NAMALWA (cell line): ENCODE data around the gene DPP7.
A peak's percentile ranks its signal among the peaks of the same experiment; 100 is the strongest.

ENCODE experiments used
- DNase-seq: peaks from one replicate; pipeline ENCODE4 v3.0.0-alpha.2; 2015; ENCODE audit warnings: low spot score

The DPP7 gene

DNA sequence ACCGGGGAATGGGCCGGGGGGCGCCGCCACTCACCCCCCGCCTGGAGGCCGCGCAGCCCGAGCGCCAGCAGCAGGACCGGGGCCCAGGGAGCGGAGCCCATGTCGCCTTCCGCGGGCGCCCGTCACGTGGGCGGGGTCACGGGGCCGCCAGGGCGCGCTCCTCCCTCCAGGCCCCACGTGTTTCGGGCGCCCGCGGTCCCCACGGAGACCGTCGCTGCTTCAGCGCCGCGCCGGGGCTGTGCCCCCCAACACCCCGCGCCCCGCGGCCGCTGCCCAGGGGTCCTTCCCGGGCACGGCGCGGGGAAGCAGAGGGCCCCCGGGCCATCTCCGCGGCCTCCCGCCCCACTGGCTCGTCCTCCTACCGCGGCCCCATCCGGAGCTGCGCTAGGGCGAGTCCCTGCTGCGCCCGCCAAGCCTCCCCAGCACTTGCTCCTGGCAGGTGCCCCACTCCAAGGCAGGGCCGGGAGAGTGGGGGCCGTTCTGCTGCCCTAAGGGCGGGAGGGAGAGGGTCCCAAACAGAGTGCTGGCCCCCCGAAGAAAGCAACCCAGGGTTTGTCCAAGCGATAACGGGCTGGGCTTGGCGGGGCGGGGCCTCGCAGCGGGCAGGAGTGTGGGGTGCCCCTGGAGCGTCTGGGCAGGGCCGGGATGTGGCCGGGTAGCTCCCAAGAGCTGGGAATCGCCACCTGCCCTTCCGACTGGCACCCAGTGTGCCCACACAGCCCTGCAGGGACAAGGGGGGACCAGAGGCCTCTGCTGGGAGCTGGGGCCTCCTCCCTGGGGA, at the start of gene DPP7:
TSS of gene DPP7 (minus strand) at position 121 of the 781 bp plus-strand sequence. CDS start at position 101, 20 bp downstream.
- peak; percentile 79 for DNase-seq

DNA sequence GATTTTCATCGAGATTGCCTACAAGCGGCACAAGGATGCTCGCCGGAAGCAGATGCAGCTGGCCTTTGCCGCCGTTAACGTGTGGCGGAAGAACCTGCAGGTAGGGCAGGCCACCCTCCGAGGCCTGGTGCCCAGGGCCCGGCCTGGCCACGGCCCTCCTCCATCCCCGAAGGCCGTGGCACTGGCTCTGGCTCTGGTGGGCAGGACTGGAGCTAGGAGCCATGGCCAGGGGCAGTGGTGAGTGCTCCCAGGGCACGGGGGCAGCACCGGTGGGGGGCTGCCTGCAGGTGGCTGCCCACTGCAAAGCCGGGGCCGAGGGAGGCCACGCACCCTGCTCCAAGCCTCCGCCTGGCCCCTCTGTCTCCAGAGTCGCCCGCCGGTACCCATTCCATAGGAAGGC, 49.3 kb upstream of the DPP7 start:
- no peak for DNase-seq

DNA sequence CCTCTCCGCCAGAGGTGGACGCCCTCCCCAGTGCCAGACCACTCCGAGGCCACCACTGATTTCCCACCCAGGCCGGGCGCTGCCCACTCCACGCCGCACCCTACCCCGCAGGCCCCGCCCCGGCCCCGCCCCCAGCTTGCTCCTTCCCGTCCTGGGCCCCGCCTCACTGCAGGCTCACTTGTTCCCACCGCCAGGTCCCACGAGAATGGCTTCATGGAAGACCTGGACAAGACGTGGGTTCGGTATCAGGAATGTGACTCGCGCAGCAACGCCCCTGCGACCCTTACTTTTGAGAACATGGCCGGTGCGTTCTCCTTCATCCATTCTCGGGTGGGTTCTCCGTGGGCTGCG, 48.8 kb upstream of the DPP7 start:
- DNase-seq, result no peak

DNA sequence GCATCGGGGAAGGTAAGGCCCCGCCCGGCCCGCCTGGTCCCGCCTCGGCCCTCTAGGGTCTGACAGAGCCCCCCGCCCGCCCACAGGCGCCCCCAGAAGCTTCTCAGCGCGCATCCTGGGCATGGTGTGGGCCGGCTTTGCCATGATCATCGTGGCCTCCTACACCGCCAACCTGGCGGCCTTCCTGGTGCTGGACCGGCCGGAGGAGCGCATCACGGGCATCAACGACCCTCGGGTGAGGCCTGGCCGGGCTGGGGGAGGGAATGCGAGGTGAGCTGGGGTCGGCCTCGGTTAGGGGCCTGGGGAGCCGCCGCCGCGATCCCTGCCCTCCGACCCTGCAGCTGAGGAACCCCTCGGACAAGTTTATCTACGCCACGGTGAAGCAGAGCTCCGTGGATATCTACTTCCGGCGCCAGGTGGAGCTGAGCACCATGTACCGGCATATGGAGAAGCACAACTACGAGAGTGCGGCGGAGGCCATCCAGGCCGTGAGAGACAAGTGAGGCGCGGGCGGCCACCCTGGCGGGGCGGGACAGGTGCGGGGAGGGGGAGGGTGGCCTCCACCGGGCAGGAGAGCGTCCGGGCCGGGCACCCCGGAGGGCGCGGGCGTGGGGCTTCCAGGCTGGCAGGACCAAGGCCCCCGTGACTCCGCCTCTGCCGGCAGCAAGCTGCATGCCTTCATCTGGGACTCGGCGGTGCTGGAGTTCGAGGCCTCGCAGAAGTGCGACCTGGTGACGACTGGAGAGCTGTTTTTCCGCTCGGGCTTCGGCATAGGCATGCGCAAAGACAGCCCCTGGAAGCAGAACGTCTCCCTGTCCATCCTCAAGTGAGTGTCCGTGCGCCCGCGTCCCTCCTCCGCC, 48.2 kb upstream of the DPP7 start:
- no peak for DNase-seq

DNA sequence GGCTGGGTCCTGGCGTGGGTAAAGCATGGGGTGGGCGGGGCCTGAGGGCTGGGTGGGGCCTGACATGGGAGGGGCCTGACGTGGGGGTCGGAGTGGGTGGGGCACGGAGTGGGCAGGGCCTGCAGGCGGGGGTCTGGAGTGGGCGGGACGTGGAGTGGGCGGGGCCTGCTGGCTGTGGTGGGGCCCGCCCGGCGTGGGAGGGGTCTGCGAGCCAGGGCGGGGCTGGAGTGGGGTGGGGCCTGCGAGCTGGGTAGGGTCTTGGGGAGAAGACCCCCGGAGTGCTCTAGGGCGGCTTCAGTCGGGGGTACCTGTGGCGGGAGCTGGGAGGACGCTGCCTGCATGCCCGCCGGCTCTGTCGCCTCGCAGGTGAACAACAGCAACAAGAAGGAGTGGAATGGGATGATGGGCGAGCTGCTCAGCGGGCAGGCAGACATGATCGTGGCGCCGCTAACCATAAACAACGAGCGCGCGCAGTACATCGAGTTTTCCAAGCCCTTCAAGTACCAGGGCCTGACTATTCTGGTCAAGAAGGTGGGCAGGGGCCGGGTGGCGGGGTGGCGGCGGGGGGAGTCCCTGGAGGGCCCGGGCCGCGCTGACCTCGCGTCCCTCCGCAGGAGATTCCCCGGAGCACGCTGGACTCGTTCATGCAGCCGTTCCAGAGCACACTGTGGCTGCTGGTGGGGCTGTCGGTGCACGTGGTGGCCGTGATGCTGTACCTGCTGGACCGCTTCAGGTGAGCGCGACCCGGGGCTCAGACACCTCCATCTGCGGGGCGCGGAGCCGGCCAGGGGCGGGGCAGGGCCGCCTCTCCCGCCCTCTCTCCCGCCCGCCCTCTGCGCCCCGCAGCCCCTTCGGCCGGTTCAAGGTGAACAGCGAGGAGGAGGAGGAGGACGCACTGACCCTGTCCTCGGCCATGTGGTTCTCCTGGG, 47.3 kb upstream of the DPP7 start:
- no peak for DNase-seq

DNA sequence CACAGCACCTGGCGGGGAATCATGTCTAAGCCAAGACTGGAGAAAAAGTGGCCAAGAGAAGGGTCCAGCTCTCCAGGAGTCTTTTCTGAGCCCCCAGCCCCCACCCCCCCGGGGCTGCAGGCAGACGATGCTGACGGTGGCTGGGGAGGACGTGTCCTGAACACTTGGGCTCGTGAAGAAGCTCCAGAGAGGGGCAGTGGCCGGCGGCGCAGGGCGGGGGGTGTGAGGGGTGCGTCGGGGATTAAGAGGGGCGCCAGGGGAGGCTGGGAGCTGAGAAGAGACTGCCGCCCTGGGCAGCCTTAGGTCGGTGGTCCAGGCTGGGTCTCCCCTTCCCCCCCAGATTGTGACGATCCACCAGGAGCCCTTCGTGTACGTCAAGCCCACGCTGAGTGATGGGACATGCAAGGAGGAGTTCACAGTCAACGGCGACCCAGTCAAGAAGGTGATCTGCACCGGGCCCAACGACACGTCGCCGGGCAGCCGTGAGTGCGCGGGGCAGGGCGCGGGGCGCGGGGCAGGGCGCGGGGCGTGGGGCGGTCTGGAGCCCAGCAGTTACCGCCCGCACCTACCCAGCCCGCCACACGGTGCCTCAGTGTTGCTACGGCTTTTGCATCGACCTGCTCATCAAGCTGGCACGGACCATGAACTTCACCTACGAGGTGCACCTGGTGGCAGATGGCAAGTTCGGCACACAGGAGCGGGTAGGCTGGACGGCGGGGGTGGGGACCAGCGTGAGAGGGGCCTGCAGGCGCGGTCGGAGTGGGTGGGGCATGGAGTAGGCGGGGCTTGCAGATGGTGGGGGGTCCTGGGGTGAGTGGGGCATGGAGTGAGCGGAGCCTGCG, 46.4 kb upstream of the DPP7 start:
- DNase-seq, result no peak

DNA sequence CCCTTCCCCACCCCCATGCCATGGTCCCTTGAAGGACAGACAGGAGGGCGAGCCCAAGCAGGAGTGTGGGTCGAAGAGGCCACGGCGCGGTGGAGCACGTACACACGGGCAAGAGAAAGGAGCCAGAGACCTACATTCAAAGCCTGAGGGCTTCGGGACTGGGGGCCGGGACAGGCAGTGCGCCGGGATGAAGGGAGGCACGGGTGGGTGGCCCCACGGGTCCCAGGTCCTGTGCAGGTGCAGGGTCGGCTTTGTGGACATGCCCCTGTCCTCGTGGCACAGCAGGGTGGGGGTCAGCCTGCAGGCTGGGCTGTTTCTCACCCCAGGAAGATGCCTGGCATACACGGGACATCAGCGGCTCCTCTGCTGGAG, 45.5 kb upstream of the DPP7 start:
- DNase-seq, result no peak

DNA sequence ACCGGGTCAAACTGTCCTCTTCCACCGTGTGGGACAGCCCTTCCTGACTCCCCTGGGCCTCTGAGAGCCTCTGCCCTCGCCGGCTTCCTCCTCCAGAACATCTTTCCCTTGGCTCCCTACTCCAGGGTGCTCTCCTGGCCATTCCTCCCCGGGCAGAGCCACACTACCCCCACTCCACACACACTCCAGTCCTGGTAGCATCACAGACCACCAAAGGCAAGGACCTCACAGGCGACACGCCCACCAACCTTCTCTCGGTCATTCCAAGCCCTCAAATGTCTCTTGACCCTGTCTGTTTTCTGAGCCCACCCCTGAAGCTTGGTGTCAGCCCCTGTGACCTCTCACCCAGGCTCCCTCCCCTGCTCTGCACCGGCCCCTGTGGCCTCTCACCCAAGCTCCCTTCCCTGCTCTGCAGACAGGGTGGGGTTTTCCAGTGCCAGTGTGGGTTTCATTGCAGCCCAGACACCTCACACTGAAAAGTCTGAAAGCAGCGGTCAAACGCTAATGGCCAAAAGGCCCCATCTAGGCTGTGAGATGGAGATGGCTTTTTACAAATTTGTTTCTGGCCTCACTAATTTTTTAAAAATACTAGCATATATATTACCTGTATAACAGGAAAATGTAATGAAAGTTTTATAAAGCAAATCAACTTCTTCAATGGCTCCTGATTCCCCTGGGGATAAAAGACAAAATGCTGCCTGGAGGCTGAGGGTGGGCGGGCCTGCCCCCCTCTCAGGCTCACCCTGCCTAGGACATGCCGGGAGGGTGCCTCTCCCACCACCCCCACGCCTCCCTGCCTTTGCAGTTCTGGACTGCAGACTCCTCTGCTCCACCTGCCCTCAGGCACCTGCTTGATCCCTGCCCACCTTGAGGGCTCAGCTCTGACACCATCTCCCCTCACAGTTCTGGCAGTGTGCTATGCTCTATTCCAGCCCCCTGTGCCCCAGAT, 44.8 kb upstream of the DPP7 start:
- no peak for DNase-seq

DNA sequence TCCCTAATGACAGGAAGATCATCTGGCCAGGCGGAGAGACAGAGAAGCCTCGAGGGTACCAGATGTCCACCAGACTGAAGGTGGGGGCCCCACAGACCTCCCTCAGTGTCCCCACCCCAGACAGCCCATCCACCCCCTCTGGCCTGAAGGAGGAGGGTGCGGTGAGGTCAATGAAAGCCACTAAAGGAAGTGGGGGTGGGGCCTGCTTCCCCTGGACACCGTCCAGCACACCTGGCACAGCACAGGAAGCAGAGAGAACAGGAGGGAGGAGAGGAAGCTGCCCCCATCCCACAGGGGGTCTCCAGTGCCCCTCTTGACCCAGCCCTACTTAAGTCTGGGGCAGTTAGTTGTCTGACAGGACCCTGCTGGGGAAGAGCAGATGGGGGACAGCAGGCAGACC, 44.1 kb upstream of the DPP7 start:
- no peak for DNase-seq

DNA sequence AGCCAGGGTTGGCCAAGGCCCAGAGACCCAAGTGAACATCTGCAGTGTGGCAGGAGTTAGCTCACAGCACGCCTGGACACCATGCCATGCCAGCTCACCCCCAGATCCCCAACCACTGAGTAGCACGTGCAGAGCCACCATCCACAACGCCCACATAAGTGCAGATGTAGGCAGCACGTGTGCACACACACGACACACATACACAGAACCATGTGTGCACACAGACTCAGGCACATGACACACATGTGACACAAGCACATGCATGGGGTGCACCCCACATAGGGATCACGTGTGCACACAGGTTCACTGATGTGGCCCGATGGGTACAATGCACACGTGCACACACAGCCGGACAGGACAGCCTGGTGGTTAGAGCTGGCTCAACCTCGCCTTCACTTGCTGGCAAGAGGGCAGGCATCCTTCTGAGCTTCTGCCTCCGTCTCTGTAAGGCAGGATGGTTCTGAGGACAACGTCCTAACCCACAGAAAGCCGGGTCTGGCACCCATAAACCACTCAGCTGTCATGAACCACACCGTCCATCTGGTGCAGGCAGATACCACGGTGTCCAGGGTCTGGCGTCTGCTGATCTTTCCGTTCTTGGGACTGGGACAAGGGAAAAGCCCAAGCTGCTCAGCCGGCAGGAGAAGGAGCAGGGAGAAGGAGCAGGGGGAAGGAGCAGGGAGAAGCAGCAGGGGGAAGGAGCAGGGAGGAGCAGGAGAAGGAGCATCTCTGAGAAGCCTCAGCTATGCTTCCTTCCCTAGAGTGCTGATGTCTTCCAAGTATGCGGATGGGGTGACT, 43.3 kb upstream of the DPP7 start:
- no peak for DNase-seq

DNA sequence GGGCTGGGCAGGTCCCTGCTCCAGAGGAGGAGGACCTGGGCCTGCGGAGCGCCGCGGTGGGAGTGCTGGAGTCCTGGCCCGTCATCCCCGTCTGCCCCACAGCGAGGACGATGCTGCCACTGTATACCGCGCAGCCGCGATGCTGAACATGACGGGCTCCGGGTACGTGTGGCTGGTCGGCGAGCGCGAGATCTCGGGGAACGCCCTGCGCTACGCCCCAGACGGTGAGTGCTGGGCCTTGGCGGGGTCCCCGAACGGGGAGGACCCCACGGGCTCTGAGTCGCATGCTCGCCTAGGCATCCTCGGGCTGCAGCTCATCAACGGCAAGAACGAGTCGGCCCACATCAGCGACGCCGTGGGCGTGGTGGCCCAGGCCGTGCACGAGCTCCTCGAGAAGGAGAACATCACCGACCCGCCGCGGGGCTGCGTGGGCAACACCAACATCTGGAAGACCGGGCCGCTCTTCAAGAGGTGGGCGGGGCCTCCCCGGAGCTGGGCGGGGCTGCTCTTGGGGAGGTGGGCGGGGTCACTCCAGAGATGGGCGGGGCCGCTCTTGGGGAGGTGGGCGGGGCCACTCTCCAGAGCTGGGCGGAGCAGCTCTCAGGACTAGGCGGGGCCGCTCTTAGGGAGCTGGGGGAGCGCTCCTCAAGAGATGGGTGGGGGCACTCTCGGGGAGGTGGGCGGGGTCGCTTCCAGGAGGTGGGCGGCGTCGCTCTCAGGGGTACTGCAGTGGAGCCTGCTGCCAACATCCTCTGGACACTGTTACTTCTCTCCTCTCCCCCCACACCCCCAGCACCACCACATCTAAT, 42.2 kb upstream of the DPP7 start:
- DNase-seq, result peak; percentile 68

DNA sequence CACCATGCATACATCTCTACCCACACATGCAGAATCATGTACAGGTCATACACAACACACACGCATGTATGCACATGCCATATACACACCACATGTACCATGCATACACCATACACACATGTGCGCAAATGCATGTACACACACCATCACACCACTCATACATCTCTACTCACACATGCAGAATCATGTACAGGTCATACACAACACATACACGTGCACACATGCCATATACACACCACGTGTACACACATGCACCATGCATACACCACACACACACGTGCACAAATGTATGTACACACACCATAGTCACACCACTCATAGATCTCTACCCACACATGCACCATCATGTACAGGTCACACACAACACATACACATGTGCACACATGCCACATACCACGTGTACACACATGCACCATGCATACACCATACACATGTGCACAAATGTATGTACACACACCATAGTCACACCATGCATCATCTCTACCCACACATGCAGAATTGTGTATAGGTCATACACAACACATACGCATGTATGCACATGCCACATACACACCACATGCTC, 38.4 kb upstream of the DPP7 start:
- DNase-seq, result no peak

DNA sequence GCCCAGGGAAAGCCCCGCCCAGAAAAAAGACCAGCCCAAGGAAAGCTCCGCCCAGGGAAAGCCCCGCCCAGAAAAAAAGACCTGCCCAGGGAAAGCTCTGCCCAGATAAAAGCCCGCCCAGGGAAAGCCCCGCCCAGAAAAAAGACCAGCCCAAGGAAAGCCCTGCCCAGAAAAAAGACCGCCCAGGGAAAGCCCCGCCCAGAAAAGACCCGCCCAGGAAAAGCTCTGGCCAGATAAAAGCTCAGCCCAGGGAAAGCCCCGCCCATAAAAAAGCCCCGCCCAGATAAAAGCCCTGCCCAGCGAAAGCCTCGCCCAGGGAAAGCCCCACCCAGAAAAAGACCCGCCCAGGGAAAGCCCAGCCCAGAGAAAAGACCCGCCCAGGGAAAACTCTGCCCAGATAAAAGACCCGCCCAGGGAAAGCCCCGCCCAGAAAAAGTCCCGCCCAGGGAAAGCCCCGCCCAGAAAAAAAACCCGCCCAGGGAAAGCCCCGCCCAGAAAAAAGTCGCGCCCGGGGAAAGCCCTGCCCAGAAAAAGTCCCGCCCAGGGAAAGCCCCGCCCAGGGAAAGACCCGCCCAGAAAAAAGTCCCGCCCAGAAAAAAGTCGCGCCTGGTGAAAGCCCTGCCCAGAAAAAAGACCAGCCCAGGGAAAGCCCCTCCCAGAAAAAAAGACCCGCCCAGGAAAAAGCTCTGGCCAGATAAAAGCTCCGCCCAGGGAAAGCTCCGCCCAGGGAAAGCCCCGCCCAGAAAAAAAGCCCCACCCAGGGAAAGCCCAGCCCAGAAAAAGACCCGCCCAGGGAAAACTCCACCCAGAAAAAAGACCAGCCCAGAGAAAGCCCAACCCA, 36.3 kb upstream of the DPP7 start:
- peak; percentile 97 for DNase-seq

DNA sequence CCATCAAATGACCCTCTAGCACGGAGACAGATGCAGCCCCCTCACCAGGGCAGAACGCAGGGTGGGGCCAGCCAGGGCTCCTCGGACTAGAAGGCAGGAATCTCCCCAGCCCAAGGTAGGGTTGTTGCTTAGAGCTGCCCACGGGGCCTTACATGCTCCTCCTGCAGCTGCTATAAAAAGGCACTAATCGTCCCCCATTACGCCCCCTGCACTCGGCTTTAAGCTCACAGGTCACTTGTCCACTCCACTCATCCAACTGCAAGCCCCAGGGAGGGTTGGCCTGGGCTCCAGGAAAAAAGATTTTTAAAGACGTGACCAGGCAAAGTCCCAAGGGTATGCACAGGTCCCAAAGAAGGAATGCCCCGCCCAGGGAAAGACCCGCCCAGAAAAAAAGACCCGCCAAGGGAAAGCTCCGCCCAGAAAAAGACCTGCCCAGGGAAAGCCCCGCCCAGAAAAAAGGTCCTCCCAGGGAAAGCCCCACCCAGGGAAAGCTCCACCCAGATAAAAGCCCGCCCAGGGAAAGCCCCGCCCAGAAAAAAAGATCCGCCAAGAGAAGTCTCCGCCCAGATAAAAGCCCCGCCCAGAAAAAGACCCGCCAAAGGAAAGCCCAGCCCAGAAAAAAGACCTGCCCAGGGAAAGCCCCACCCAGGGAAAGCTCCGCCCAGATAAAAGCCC, 35.5 kb upstream of the DPP7 start:
- peak; percentile 62 for DNase-seq

DNA sequence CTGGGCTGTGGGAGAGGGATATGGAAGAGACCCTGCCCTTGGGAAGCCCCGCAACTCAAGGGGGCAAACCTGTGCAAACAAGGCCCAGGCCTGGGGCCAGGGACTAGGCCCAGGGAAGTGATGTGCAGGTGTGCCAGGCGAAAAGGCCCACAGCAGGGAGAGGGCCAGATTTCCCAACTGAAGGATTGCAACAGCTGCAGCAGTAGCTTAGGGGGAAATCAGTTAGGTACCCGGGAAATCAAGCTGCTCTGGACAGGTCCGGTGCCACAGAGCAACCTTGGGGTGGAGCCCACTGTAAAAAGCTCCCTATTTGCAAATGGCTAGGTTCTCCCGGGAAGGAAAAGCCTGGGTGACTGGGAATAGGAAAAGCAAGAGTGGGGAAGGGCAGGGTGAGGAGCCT, 34.8 kb upstream of the DPP7 start:
- DNase-seq, result no peak

DNA sequence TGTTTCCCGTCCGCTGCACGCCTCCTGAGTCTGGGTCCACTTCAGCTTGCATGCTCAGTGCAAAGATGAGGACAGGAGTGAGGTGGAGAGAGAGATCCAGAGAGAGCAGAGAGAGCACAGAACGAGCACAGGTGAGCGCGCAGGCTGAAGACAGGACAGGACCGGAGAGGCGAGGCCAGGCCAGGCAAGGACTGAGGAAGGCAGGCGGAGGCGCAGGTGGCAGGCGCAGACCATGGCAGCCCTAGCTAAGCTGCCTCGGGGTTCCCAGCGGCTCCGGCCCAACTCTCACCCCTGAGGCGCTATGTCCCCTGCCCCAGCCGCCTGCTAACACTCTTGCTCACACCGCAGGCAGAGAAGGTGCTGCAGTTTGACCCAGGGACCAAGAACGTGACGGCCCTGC, 34.1 kb upstream of the DPP7 start:
- DNase-seq, result no peak

DNA sequence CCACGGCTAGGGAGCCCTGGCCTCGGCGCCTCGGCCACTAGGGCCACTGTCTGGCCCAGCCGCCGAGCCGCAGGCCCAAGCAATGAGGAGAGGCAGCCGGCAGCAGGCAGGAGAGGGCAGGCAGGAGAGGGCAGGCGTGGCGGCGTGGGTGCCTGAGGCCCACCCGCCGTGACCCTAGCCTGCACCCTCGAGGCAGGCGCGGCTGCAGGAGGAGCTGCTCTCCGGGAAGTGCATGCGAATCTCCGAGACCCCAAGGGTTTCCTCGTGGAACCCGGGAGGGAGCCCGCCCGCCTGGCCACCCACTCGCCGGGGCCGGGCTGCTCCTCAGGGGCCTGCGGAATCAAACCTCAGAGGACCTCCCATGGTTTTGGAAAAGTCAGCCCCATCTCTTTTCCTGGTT, 33.7 kb upstream of the DPP7 start:
- DNase-seq, result no peak
